Body of pancreas (tissue), 4 donors: ENCODE results near the gene P2RY6. TPM values are rescaled to one million over a fixed set of nuclear protein-coding genes. Genes with fewer than 3 reads are reported as not detected.
"Not testable (repeated sequence)": the region's sequence is repeated elsewhere in the genome, so short reads cannot be mapped to it uniquely, and the experiment has no call there.

Experiments
- ATAC-seq: fragments of 150-250 bp; one replicate; pipeline ENCODE4 v1.9.1; 2016
- DNase-seq, 4 donors: peaks; one replicate each; pipeline ENCODE4 v3.0.0-alpha.2; 2019
- H3K27ac ChIP-seq, 4 donors: fragments of 200-600 bp; sonication (generic); 1 replicate in 3 of 4; 2 replicates in 1 of 4; pipeline versions ENCODE4 v1.5.1 to v1.6.1; 2016 to 2019; ENCODE audit warnings: mild to moderate bottlenecking in 1 of 4, mixed read lengths in 1 of 4, moderate library complexity in 1 of 4
- H3K27me3 ChIP-seq, 2 donors: fragments of 200-600 bp; sonication (generic); one replicate each; pipeline ENCODE4 v1.6.0; 2016; ENCODE audit warnings: mild to moderate bottlenecking in 1 of 2
- H3K36me3 ChIP-seq, 2 donors: fragments of 200-600 bp; sonication (generic); replicated peaks in 1 of 2; 2 replicates each; pipeline ENCODE4 v1.5.1; 2016; ENCODE audit warnings: low read depth in 2 of 2; ENCODE audit not compliant: insufficient read depth in 1 of 2
- H3K4me1 ChIP-seq: fragments of 200-600 bp; sonication (generic); one replicate; pipeline ENCODE4 v1.6.0; 2016
- H3K4me3 ChIP-seq, 2 donors: fragments of 200-600 bp; sonication (generic); 1 replicate in 1 of 2; 2 replicates in 1 of 2; pipeline ENCODE4 v1.5.1; 2016 to 2019
- H3K9me3 ChIP-seq, 3 donors: fragments of 200-600 bp; sonication (generic); 1 replicate in 2 of 3; 2 replicates in 1 of 3; pipeline ENCODE4 v1.5.1; 2016
- POLR2A ChIP-seq, 3 donors: fragments of 450-650 bp; IDR thresholded peaks; one replicate each; pipeline ENCODE4 v1.6.1; 2016; ENCODE audit warnings: antibody characterized with exemption in 3 of 3, mild to moderate bottlenecking in 2 of 3
- WGBS, 2 donors: methylation state at CpG; one replicate each; pipeline ENCODE4 v1.1.5; 2017; 5-methylcytosine and 5-hydroxymethylcytosine counted together
- intact Hi-C: fragments of 100-400 bp; cut with DNase I; formaldehyde crosslinking; loops from one replicate; pipeline ENCODE4 v1.15.1; 2023
- total RNA-seq, 2 donors: library from RNA; depleted of rRNA; stranded (reverse); fragments of >200 nt; gene quantifications; one replicate each; pipeline ENCODE4 v1.1.0, GENCODE V29; 2016
- TF ChIP-seq, protein P1 (sequence below), 7 experiments: fragments of 450-650 bp in 4 of 7; fragments of 200-600 bp in 3 of 7; sonication (generic) in 3 of 7; IDR thresholded peaks; one replicate each; pipeline ENCODE4 v1.5.1; 2016 to 2019; ENCODE audit warnings: antibody characterized with exemption in 7 of 7

The P2RY6 gene
- total RNA-seq, 2 donors from 2014 or later, result not detected

DNA sequence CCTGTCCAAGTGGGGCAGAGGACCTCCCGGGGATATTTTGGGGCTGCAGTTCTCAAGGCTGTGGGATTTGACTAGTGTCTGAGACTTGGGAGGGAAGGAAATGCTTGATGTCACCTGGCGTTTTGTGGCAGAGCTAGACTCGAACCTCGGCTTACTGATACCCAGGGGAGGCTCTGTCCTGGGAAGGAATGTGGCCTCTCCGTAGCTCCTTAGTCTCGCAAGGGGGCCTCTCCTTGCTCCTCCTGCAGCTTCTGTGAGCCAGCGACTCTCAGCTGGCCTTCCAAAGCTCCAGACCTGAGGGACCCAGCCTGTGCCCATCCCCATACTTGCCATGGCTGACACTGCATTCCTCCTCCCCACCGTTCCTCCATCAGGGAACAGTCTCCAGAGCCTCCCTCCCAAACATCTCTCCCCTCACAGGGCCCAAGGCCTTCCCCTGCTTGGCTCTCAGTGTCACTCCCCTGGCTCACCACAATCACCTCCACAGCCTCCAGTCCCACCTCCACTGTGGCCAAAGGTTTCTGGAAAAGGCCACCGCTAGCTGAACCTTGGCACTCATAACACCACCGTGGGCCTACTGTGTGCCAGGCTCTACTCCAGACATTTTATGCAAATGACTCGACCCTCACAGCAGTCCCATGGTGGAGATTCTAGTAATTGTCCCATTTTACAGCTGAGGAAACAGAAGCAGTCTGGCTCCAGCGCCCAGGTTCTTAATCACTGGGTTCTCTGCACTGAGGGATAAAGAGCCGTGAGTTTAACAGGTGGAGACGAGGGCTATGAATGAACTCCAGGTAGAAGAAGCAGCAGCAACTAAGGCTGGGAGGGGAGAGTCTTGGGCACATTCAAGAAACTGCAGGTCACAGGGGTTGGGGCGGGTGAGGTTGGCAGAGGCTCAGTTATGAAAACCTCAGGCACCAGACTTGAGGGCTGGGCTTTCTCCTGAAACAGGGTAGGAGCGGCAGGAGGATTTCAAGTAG lies 42.0 kb upstream of the P2RY6 start:
- Histone ChIP-seq H3K36me3 (no peaks in the 10 kb centered on the region), H3K4me3 (no peak overlapping the region), H3K9me3 (no peaks in the 10 kb centered on the region), H3K4me1 (peaks cover 13% of the 10 kb centered on the region), H3K27me3 (no peaks in the 10 kb centered on the region), H3K27ac (peak overlapping the region in 1 of 4 donors; percentile 24)
- DNase-seq (no peak), ATAC-seq (no peak)
- intact Hi-C loops, result no loop called here
- WGBS, 2 donors, result 79 to 83% methylated on average over 12 to 16 of the region's 16 CpGs
- TF ChIP-seq POLR2A (IDR thresholded peaks at IDR 0.05), result no peak
- TF ChIP-seq, protein P1, sequence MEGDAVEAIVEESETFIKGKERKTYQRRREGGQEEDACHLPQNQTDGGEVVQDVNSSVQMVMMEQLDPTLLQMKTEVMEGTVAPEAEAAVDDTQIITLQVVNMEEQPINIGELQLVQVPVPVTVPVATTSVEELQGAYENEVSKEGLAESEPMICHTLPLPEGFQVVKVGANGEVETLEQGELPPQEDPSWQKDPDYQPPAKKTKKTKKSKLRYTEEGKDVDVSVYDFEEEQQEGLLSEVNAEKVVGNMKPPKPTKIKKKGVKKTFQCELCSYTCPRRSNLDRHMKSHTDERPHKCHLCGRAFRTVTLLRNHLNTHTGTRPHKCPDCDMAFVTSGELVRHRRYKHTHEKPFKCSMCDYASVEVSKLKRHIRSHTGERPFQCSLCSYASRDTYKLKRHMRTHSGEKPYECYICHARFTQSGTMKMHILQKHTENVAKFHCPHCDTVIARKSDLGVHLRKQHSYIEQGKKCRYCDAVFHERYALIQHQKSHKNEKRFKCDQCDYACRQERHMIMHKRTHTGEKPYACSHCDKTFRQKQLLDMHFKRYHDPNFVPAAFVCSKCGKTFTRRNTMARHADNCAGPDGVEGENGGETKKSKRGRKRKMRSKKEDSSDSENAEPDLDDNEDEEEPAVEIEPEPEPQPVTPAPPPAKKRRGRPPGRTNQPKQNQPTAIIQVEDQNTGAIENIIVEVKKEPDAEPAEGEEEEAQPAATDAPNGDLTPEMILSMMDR (IDR thresholded peaks at IDR 0.05), result no peak

GRCh38 chr11:73230931-73231330 lies 41.2 kb upstream of the P2RY6 start:
- Histone ChIP-seq H3K4me1 (peaks cover 13% of the 10 kb centered on the region), H3K27me3 (no peaks in the 10 kb centered on the region), H3K9me3 (no peaks in the 10 kb centered on the region), H3K27ac (no peak overlapping the region), H3K4me3 (no peak overlapping the region), H3K36me3 (no peaks in the 10 kb centered on the region)
- ATAC-seq, result no peak
- no peak for DNase-seq
- WGBS, 2 donors, result 92 to 95% methylated on average over 6 to 7 of the region's 7 CpGs
- intact Hi-C loops, result no loop called here
- TF ChIP-seq, protein P1 (IDR thresholded peaks at IDR 0.05), result no peak
- TF ChIP-seq POLR2A (IDR thresholded peaks at IDR 0.05), result no peak

GRCh38 chr11:73232487-73232886 lies 39.7 kb upstream of the P2RY6 start:
- ATAC-seq, H3K27me3 ChIP-seq, H3K36me3 ChIP-seq, H3K4me3 ChIP-seq, DNase-seq, H3K4me1 ChIP-seq, intact Hi-C loops, H3K9me3 ChIP-seq, H3K27ac ChIP-seq: not testable (repeated sequence)
- WGBS, 2 donors, result 91 to 95% methylated on average over 4 to 7 of the region's 7 CpGs

- DNase-seq (no peak), ATAC-seq (no peak)
- H3K27me3 ChIP-seq, result no peaks in the 10 kb centered on the region
- TF ChIP-seq, protein P1 (IDR thresholded peaks at IDR 0.05), result no peak
- TF ChIP-seq POLR2A (IDR thresholded peaks at IDR 0.05), result no peak
- H3K4me3 ChIP-seq, result no peak overlapping the region
- no peaks in the 10 kb centered on the region for H3K36me3 ChIP-seq
- H3K27ac ChIP-seq, result no peak overlapping the region
- H3K4me1 ChIP-seq, result peaks cover 1% of the 10 kb centered on the region
- H3K9me3 ChIP-seq, result no peaks in the 10 kb centered on the region
- intact Hi-C loops, result no loop called here
Observed at GRCh38 chr11:73233211-73233610, 38.9 kb upstream of the P2RY6 start.

GRCh38 chr11:73233692-73234470 lies 38.3 kb upstream of the P2RY6 start:
- H3K4me3 ChIP-seq, result no peak overlapping the region
- no peaks in the 10 kb centered on the region for H3K9me3 ChIP-seq
- TF ChIP-seq, protein P1 (IDR thresholded peaks at IDR 0.05), result no peak
- TF ChIP-seq POLR2A (IDR thresholded peaks at IDR 0.05), result no peak
- no peak overlapping the region for H3K27ac ChIP-seq
- no peak for DNase-seq
- 86 to 90% methylated on average over 11 to 23 of the region's 23 CpGs for WGBS, 2 donors
- no peaks in the 10 kb centered on the region for H3K27me3 ChIP-seq
- H3K4me1 ChIP-seq, result no peaks in the 10 kb centered on the region
- no peak for ATAC-seq
- no peaks in the 10 kb centered on the region for H3K36me3 ChIP-seq
- intact Hi-C loops, result no loop called here
